ENCODE measurements around the gene JAK1.

Gene JAK1

DNA sequence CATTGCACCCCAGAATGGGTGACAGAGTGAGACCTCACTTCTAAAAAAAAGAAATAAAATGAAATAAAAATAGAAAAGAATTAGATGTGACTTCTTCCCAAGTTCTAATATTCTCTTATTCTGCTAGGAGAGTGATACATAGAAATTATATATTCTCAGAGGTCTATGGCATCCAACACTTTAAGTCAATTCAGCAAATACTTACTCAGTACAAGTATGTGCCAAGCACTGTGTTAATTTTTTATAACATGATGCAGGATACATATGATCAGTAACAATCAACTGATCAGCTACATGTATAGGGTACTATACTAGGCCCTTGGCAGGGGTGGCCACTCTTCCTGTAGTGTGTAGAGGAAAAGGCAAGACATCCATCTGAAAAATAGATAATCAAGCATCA is 13.0 kb upstream of the JAK1 start:
- no peak for DNase-seq

DNA sequence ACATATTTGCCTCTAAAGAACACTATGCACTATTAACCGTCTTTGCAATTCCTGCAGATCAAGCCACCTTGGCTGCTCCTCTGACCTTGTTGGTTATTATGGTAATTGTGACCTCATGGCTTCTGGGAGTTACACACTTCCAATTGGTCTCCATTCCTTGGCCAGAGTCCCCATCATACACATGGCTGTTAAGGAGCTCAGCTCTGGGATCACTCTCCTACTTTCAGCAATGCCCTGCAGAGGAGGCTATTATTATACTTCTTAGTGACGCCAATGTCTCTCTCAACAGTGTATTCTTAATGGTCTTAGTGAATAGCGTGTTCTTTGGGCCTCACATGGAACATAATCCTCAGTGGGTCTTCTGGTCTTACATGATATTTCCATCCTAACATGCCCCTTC is 10.0 kb upstream of the JAK1 start:
- DNase-seq, result no peak

- no peak for DNase-seq
Measured at GRCh38 chr1:64975740-64976139, 9.4 kb upstream of the JAK1 start.

DNA sequence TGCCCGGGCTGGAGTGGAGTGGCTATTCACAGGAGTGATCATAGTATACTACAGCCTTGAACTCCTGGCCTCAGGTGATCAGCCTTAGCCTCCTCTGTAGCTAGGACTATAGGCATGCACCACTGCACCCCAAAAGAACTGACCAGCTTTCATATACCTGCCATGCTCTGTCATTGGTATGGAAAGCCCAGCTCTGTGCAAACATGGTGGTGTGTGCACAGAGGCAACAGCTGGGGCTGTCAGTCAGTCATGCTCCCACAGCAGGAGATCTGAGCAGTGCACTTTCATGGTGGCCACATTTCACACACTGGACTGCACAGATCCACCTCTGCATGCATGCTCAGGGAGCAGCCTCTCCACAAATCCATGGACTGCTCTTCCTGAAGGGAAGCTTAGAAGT is 8.8 kb upstream of the JAK1 start:
- DNase-seq, result no peak

DNA sequence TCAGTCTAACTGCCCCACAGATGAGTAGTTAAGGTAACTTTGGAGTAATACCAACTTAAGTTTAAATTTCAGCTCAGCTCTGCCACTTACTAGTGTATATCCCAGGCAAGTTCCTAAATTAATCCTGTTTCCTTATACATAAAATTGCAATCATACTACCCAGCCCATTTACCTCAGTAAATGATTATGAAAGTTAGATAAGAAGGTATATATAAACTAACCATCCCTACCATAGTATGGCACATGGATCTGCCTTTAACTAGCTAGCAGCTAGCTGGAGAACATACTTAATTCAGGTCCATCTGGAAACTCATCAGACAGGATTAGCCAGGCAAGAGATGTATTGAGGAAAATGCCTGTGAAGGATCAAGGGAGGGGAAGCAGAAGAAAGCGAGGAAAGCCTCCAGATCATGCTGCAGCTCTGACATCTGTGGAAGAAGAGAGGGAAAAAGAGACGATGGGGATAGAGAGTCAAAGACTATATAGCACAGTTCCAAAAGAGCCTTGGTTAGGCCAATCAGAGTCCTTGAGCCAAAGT is 8.0 kb upstream of the JAK1 start:
- no peak for DNase-seq

DNA sequence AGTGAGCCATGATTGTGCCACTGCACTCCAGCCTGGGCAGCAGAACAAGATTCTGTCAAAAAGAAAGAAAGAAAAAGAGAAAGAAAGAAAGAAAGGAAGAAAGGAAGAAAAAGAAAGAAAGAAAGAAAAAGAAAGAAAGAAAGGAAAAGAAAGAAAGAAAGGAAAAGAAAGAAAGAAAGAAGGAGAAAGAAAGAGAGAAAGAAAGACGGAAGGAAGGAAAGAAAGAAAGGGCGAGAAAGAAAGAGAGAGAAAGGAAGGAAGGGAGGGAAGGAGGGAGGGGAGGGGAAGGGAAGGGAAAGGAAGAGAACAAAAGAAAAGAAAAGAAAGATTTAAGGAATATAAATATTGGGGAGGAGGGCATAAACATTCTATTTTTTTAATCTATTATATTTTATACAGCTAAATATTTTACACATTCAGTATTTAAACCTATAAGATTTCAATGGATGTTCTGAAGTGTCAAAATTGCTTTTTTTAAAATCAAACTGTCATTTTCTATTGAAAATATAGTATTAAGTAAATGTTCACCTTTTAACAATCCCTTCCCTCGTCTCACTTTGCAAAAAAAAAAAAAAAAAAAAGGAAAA is 6.8 kb upstream of the JAK1 start:
- no peak for DNase-seq

DNA sequence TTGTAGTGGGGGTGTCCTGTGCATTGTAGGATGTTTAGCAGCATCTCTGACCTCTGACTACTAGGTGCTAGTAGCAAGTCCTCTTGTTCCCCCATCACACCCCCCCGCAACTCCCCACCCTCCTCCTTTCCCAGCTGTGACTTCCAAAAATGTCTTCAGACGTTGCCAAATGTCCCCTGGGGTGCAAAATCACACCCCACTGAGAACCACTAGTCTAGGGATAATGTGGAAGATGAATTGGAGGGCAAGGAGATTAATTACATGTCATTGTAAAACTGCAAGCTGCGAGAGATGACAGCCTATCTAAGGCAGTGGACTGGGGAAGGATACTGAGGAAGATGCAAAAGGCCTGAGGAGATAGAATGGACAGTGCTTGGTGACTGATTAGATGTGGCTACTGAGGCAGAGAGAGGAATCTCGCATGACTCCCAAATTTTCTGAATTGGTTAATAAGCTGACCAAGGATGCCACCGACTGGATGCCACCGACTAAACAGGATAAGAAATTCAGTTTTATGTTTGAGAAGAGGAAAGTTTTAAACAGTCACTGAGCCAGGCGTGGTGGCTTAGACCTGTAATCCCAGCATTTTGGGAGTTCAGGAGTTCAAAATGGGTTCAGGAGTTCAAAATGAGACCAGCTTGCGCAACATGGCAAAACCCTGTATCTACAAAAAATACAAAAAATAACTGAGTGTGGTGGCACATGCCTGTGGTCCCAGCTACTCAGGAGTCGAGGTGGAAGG is 3.1 kb upstream of the JAK1 start:
- DNase-seq, result no peak

DNA sequence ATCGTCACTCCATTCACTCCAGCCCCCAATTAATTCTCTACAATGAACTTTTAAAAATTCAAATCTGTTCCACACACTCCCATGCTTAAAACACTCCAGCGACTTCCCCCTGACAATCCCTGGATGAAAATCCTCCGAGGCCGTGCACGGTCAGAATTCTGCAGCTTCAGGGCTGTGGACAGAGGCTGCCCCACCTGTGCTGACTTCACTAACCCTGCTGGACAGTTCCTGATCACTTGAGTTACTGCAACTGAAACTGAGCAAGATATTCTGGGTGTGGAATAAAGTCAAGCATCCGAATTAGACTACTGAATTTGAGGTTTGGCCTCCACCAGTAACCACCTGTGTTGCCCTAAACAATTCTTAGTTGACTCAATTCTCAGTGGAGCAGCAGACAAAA is 1.0 kb upstream of the JAK1 start:
- no peak for DNase-seq

- DNase-seq, result no peak
Measured at GRCh38 chr1:64965366-64966157, 787 bp downstream of the JAK1 start.

DNA sequence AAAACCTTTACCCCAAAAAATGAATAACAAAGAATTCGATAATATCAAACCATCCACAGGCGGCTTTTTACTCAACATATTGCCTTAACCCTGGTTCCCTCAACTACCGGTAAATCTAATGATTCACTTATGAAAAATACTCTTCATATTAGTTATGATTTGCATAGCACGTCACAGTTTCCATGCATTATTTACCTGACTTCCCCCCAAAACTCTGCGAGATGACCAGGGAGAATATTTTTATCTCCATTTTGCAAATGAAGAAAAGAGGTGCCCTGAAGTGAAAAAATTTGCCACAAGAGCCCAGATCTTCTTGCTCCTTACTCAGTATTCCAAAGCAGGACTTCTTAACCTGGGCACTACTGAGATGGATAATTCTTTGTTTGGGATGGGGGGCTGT is 2.9 kb downstream of the JAK1 start:
- no peak for DNase-seq

DNA sequence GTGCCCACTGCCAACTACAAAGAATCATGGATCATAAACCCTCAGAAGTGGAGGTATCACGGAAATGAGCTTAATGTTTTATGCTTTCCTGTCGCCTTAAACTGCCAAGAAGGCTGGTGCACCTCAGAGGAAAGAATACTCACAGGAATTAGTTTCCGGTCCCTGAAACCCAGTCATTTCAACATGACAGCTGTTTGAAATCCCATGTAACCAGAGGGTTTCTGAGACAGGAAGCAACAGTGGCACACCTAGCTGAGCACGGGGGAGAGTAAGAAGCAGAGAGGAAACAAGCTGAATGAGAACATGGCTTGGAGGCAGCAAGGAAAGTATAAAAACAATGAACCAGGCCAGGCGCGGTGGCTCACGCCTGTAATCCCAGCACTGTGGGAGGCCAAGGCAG is 3.9 kb downstream of the JAK1 start:
- no peak for DNase-seq

DNA sequence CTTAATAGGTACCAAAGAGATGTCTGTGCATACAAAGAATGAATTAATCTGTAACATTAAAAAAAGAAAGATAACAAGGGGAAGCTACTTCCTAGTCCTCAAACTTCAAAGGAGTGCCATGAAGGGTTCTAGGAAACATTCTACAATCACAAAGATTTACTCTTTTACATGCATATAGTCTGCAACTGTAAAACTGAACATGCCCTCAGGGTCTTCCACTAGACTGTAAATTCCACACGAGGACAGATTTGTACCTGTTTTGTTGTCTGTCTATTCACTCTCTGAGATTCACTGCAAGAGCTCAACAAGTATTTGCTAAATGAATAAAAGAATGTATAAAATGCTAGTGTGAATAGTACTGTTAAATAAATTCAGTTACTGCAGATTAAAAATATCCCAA is 4.4 kb downstream of the JAK1 start:
- no peak for DNase-seq

DNA sequence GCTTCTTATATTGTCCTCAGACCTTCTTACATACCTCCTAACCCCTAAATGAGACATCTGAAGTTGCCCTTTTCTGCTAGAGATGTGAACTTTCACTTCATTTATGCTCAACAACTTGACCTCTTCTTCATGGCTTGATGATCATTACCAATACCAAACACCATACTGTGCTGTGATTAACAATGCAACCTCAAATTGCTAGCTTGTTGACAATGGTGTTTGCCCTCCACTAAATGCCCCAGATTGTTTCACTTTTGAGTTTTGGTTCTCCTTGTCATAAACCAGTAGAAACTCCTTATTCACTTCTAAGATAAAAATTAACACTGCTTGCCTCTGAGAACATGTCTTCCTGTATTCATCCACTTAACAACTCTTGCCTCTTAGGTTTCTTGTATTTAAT is 5.6 kb downstream of the JAK1 start:
- DNase-seq, result no peak

- no peak for DNase-seq
Measured at GRCh38 chr1:64959986-64960385, 6.4 kb downstream of the JAK1 start.

GRCh38 chr1:64956733-64957441 is 9.5 kb downstream of the JAK1 start:
- DNase-seq, result no peak

- DNase-seq, result no peak
Measured at GRCh38 chr1:64956010-64956640, 10.2 kb downstream of the JAK1 start.

GRCh38 chr1:64955097-64956009 is 11.0 kb downstream of the JAK1 start:
- no peak for DNase-seq

- DNase-seq, result no peak
Measured at GRCh38 chr1:64953241-64953640, 13.1 kb downstream of the JAK1 start.

DNA sequence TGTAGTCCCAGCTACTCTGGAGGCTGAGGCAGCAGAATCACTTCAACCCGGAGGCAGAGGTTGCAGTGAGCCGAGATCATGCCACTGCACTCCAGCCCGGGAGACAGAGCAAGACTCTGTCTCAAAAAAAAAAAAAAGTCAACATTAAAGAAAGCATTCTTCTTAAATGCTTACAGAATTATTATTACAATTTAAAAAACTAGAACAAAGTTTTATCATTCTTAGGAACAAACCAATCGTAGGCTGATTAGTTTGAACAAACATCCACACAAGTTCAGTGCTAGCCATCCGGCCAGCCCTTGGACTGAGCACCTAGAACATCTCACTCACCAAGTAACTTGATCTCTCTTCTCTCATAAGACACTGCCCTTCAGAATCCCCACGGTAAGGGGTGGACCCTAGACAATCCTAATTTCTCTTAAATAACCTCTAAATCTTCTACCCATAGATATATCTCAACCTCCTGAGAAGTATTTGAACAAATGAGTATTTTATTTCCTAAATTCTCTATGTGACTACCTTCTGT is 16.0 kb downstream of the JAK1 start:
- DNase-seq, result no peak

DNA sequence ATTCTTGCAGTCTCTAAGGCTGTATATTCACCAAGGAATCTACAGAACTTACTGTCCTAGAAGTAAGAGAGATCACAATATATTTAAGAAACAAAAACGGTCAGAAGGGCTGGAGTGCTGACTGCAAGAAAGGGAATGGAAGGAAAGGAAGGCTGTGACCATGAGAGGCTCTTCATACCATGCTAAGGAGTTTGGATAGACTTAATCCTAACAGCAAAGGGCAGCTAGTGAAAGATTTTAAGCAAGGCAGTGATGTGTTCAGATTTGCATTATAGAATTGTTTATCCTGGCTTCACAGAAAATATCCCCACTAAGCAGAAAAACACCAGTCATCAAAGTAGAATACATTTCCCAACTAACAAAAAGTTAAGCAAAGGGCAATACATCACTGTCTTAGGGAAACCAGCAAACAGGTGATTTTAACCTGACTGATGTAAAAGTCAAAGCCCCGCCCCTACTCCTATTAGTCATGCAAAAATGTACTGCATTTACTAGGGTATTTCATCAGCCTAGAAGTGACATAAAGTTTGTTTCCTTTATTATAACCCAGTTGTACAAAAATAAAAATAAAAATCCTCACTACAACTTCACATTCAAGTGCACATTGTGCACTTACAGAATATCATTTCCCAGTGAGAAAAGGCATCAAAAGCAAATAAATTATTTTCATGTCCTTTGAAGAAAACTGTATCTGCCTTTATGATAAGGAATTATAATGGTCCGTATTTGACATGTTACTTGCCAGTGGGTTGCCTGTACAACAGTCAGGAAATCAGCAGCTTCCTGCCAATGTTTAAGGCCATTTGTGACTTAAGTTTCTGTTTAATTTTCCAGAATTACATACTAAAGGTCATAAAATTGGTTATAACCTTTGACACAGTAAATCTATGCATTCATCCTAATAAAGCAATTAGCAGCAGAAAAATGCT is 17.2 kb downstream of the JAK1 start:
- DNase-seq, result no peak

All from cortex of kidney (tissue), 1 donor.